NCI-H2196 treated with DMSO at 0.1 percent for 48 hours (cell line): Measurements from ENCODE around the gene PI3.
"Not testable (repeated sequence)": the region's sequence is repeated elsewhere in the genome, so short reads cannot be mapped to it uniquely, and the experiment has no call there.

Experiments
- DNase-seq: peaks from one replicate; lab custom pipeline; 2025; ENCODE audit not compliant: unreplicated experiment; lab: John Stamatoyannopoulos, UW

PI3 gene, protein sequence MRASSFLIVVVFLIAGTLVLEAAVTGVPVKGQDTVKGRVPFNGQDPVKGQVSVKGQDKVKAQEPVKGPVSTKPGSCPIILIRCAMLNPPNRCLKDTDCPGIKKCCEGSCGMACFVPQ

DNA sequence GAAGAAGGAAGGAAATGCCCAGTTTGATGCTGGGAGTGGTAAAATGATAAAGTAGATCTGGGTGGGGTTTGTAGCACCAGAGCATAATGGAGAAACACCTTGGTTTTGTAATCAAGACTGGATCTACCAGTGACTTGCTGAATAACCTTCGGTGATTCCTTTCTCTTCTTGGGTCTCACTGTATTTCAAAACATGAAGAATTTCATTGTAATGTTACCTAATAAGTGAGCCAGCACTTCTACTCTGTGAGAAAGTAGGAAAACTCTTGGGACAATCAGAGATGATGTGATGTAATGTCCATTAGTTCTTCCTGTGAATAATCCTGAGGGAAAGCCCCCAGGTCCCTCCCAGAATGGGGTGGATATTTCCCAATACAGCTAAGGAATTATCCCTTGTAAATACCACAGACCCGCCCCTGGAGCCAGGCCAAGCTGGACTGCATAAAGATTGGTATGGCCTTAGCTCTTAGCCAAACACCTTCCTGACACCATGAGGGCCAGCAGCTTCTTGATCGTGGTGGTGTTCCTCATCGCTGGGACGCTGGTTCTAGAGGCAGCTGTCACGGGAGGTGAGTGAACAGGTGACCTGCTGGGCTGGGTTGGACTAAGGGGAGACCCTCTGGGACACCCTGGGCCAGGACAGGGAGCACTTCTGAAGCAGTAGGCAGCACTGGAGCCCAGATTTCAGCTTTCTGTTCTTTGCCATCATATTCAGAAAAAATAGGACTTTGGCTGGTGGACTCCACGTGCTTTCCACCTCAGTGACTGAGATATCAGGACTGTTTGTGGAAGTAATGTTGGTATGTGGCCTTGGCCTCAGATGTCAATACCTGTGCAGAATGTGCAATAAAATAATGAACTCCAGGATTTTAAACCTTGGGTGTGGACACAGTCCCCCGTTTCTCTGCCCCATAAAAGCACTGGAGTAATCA lies at the start of gene PI3:
Gene PI3 (plus strand): TSS at position 469 of the 931 bp plus-strand sequence. CDS start 21 bp downstream, at position 490.
- DNase-seq = no peak

DNA sequence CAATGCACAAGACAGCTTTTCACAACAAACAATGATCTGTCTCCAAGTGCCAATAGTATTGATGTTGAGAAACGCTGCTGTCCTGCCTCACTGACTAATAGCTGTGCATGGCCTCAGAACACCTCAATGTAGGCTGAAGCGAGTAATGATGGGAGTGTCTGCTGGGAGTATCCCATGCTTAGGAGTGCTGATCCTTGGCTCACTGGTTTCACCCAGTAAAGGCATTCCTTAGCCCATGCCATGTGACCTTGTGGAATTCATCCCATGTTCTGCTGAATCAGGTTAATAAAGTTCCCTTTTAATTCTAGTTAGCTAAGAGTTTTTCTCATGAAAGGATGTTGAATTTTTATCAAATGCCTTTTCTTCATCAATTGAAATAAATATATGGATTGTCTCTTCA lies 46.6 kb upstream of the PI3 start:
- no peak for DNase-seq

DNA sequence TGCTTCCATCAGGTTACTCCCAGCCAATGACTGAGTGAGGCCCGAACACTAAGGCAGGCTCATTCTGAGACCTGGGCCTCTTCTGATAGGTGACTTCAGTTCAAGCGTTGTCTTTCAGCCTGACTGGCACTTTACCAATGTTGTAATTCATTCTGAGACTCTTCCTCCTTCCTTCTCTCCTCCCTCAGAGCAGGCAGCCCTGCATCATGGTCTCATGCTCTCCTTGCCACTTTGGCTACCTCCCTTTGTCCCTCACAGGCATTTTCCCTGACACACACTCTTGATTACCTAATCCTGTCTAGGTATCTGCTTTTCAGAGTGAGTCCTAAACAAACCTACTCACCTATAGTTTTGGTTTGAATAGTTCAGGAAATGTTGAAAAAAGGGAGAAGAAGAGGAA lies 37.8 kb upstream of the PI3 start:
- DNase-seq = no peak

DNA sequence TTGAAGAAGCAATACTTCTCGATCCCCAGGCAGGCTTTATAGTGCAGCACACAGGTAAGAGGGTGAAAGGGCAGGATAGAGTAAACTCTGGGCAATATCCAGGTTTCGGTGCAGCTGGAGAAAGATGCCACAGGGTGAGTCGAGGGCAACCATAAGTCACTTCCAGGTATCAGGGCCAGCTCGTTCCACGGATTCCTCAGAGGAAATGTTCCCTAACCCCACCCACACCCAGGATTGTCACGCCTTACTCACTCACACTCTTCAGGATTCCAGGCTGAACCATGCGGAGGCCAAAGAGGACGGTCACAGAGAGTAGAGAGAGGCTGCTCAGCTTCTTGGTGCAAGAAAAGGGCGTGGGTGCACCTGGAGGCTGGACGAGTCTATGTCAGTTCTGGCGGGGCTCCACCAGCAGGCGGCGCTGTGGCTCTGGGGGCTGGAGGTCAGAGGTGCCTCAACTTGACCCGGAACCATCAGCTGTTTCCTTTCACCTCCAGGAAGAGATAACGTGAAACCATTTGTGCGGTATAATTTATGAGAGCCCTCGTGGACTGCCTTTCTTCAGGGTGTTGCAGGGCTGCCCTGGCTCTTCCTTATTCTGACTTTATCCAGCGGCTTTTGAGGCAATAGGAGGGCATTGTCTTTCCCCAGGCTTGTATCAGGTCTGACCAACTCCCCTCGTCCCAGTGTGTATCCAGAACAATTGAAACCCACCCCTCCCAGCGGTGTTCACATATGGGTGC lies 36.0 kb upstream of the PI3 start:
- no peak for DNase-seq

DNA sequence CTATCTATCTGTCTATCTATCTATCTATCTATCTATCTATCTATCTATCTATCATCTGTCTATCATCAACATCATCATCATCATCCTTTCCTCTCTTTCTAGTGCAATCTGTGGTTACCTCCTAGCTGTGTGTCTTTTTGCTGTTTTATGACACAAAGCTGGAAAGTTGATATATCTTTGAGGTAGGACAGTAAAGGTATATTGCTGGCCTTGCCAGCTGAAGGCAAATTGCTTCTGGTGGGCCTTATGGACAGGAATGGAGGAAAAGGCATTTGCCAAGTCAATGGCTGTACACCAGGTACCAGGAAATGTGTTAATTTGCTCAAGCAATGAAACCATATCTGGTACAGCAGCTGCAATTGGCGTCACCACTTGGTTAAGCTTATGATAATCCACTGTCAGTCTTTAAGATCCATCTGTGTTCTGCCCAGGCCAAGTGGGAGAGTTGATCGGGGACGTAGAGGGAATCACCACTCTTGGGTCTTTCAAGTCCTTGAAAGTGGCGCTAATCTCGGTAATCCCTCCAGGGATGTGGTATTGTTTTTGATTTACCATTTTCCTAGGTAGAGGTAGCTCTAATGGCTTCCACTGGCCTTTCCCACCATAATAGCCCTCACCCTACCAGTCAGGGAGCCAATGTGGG lies 34.8 kb upstream of the PI3 start:
- not testable (repeated sequence) for DNase-seq

DNA sequence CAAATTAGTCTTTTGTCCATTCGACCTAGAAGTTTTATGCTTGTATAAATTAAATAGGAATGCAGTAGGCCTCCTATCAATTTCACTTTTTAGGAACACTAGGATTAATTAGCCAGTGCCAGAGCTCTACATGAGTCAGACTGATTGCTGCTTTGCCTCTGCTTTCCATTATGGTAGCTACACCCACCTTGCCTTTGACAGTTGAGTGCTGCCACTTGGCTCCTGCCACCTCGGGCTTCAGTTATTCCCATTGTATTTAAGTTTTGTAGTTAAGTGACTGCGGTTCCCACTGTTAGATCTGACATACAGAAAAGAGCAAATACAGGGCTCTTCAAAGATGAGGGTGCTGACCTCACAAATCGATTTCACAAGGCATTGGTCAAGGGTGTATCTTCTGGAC lies 33.9 kb upstream of the PI3 start:
- no peak for DNase-seq

DNA sequence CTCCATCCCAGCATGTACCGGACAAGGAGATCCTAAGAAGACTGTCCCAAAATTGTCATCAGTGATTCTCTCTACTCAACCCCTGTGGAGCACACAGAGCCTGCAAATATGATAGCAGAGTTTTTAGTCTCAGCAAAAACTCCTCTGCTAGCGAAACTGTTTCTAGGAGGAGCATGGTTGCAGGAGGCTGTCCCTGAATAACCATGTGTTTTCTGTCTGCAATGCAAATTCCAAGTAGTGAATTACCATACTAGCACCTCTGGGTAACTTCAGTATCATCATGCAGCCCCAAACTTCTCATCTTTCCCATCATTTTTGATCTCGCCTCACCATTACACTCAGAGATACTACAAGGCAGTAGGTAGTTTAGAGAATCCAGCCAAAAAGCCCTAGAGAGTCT lies 25.6 kb upstream of the PI3 start:
- DNase-seq = no peak

DNA sequence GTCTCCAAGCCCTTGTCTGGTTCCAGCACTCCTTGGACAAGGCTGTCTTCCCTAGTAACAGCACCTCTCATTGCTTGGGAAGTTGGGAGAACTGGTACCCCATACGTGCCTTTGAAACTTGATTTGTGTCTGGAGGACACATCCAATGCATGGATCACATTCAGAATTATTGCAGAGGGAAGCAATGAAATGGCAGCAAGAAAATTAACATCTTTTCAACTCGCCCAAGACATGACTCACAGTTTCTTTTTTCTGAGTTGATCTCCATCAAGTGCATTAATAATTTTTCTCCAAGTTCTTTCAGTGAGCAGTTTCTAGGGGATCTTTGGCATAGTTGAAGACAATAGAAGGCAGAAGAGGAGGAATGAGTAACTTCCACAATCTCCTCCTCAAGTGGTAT lies 22.3 kb upstream of the PI3 start:
- no peak for DNase-seq

DNA sequence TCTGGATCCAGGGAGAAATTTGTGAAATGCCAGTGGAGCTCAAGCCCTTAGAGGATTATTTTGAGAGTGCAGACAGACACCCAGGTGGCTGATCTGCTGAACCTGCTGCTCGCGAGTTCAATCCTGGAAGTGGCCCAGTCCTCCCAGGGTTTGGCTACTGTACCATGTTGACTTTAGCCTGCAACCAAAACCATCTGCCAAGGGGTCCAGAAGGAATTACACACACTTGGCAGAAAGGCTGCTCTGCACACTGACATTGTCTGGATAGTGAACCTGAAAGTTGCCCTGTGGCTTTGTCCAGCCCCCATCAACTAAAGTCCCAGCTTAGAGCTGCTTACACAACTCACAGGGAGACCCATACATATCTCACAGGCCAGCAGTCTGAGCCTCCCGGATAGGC lies 21.6 kb upstream of the PI3 start:
- no peak for DNase-seq

DNA sequence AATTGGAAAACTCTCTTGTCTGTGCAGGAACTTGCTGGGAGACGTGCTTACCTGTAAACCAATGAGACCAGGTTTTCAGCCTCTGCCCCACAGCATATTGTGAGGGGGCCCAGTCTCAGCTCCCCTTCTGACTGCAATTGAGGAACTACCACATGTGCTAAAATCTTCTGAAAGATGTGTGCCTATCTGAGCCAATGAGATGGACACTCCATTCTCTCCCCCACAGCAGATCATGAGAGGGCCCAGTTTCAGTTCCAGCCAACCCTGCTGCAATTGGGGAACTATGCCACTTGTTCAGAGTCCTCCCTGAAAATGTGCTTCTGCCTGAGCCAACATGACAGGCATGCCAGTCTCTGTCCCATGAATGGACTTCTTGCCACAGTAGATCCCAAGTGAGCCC lies 20.9 kb upstream of the PI3 start:
- no peak for DNase-seq

DNA sequence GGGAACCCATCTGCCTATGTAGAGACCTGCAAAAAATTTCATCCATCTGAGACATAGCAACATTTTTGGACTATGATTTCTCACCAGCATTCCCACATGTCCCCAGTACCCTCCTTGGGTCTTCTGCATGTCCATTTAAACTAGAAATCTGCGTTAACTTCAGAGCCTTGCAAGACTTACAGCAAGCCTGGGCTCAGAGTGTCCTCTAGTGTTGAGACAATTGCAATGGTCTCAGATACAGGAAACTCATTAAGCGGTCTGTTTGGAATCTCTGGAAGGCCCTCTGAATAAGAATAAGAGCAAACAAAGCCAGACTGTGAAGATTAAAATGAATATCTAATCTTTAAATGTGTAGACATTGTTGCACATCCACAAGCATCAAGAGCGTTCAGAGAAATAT lies 20.5 kb upstream of the PI3 start:
- DNase-seq = no peak

DNA sequence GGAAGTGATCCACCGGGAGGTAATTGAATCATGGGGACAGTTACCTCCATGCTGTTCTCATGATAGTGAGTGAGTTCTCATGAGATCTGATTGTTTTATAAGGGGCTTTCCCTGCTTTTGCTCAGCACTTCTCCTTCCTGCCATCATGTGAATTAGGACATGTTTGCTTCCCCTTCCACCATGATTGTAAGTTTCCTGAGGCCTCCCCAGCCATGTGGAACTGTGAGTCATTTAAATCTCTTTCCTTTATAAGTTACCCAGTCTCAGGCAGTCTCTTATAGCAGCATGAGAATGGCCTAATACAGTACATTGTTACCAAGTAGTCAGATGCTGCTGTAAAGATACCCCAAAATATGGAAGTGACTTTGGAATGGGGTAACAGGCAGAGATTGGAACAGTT lies 19.9 kb upstream of the PI3 start:
- DNase-seq = not testable (repeated sequence)

DNA sequence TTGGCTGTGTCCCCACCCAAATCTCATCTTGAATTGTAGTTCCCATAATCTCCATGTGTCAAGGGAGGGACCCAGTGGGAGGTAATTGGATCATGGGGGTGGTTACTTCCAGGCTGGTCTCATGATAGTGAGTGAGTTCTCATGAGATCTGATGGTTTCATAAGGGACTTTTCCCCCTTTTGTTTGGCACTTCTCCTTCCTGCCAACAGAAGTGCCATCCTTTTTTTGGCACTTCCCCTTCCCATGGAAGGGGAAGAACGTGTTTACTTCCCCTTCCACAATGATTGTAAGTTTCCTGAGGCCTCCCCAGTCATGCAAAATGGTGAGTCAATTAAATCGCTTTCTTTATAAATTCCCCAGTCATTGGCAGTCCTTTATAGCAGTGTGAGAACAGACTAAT lies 18.0 kb upstream of the PI3 start:
- DNase-seq = no peak

DNA sequence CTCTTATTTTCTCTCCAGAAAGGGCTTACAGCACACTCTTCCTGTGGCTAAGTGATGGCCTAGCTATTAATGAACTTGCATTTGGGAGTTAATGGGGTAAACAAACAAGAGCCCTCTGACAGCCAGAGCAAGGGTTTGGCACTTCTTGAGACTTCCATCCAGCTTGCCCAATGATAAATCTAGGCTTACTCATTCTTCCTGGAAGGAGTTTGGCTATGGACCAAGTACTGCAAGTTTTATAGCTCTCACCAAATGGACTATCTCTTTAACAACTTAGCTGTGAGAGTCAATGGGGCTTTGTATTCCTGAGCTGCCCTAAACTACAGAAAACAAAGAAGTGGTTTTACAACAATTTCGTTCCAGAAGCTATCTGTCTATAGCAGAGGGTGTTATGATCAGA lies 16.7 kb upstream of the PI3 start:
- DNase-seq = no peak

DNA sequence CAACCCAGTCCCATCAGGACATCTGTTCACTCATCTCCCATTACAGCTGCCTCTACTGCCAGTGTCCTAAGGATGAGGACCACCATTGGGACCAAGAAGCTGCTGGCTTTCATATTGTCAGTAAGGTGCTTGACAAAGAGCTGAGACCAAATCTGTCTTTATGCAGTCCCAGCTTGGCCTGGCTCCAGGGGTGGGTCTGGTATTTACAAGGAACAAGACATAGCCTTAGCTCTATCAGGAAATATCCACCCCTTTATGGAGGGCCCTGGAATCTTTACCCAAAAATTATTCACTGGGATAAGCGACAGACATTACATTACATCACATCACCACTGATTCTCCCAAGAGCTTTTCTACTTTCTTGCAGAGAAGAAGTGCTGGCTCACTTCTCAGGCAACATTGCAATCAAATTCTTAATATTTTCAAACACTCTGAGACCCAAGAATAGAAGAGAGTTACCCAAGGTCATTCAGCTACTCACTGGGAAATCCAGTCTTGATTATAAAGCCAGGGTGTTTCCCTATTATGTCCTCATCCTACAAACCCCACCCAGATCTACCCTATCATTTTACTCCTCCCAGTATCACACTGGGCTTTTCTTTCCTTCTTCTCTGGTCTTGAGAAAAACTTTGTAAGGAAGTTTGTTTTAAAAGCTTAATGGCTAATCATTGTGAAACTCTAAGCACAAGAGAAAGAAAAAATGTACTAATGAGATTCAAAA lies 11.5 kb upstream of the PI3 start:
- DNase-seq = no peak

DNA sequence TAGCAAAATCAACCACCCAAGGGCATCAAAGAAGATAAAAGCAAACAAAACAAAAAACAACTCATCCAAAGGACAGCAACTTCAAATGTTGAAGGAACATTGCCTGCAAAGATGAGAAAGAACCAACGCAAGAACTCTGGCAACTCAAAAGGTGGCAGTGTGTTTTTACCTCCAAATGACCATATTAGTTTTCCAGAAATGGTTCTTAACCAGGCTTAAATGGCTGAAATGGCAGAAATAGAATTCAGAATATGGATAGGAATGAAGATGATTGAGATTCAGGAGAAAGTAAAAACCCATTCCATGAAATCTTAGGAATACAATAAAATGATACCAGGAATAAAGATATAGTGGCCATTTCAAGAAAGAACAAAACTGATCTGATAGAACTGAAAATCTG lies 9.8 kb upstream of the PI3 start:
- DNase-seq = no peak

DNA sequence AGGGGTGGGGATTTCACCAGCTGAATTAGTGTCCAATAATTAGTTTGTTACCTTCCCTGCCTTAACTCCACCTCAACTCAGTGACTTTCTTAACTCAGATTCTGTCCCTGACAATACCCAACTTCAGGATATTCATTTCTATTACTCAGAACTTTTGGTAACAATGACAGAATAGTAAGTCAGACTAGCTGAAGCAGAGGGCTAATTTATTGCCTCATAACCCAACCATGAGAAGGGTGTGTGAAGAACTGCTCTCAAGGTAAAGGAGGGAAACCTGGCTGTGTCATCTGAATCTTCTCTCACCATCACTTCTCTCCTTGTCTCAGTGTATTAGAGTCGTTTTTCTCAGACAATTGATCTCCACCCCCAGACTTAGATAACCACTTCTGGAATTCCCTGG lies 1.2 kb upstream of the PI3 start:
- DNase-seq = no peak

DNA sequence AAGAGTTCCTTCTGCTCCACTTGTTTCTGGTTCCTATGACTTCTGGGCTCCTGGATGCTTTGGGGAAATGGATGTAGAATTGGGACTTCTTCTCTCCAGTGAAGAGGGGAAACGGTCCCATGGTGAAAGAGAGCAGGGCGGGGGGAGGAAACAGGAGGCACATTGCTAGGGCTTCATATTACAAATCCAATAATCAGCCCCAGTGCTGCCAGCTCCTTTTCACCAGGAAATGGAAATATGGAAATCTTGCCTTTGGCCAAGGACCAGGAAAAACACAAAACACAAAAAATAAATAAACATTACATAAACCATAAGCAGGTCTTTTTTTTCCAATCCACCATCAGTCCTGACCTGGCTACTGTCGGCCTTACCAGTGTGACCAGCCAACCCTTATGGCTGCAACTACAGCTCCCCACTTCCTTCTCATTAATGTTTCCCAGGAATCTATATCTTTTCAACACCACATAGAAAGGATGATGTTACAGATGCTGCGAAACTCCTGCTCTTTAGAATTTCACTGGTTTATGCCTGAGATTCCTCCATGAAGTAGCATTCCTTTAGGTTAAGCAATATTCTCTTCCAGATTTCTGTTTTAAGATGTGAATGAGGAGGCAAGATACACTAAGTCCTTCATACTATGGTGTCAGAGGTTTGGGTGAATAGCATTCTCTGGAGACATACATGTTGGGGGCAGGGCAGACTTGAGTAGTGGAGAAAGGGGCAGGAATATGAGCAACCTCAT lies 2.0 kb downstream of the PI3 start:
- peak; percentile 7 for DNase-seq

DNA sequence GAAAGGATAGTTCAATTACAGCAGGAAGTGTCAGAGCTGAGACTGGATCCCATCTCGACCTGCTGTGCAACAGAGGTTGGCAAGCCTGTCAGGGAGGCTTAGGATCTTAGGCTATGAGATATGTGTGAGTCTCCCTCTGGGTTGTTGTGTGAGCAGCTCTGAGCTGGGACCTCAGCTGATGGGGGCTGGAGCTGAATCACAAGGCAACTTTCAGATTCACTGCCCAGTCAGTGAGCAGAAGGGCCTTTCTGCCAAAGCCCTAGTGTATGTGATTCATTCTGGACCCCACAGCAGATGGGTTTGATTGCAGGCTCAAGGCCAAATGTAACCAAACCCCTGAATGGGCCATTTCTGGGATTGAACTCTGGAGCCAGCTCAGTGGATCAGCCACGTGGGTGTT lies 4.5 kb downstream of the PI3 start:
- DNase-seq = no peak

DNA sequence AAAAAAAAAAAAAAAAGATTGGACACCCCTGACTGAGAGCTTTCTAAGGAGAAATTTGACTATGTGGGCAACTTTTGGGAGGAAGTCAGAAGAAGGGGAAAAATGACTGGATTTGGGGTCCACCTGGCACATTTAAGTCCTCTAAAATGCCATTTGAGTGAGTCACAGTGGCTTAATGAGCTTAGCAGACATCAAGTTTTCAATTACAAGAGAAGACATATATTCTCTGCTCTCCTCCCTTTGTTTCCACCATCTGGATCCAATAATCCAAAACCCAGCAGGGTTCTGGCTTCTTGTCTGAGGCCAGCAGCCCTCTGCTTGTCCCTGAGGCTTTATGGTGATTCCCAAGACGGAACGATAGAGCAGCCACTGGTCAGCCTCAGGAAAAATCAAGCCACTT lies 6.9 kb downstream of the PI3 start:
- DNase-seq = no peak
